Glomerular endothelial cell (primary cell): ENCODE results near the gene RBM28. TPM values are rescaled to one million over a fixed set of nuclear protein-coding genes. Genes with fewer than 3 reads are reported as not detected.

Experiments
- DNase-seq: peaks from one replicate; pipeline ENCODE4 v3.0.0-alpha.2; 2011; ENCODE audit warnings: low read depth, low spot score; ENCODE audit errors: extremely low read depth
- total RNA-seq: library from RNA; depleted of rRNA; stranded (reverse); fragments of >200 nt; gene quantifications from 2 replicates; pipeline ENCODE4 v1.2.3, GENCODE V29; 2015

RBM28 gene
- total RNA-seq = 18.9 and 24.1 TPM in 2 replicates

GRCh38 chr7:128343554-128344430 lies at the start of gene RBM28:
RBM28 (minus strand) TSS chr7:128343908; CDS start chr7:128343793, 115 bp downstream.
- DNase-seq = peak; percentile 81

GRCh38 chr7:128392446-128393327 lies 49.0 kb upstream of the RBM28 start:
- DNase-seq = no peak

- no peak for DNase-seq
Observed at GRCh38 chr7:128391805-128392204, 48.1 kb upstream of the RBM28 start.

- DNase-seq = no peak
Observed at GRCh38 chr7:128390871-128391565, 47.3 kb upstream of the RBM28 start.

- DNase-seq = no peak
Observed at GRCh38 chr7:128389618-128390329, 46.1 kb upstream of the RBM28 start.

- DNase-seq = no peak
Observed at GRCh38 chr7:128389085-128389617, 45.4 kb upstream of the RBM28 start.

- no peak for DNase-seq
Observed at GRCh38 chr7:128388145-128388485, 44.4 kb upstream of the RBM28 start.

- no peak for DNase-seq
Observed at GRCh38 chr7:128387216-128388144, 43.8 kb upstream of the RBM28 start.

- DNase-seq = no peak
Observed at GRCh38 chr7:128385988-128386925, 42.5 kb upstream of the RBM28 start.

GRCh38 chr7:128384726-128385125 lies 41.0 kb upstream of the RBM28 start:
- DNase-seq = no peak

- no peak for DNase-seq
Observed at GRCh38 chr7:128383776-128384175, 40.1 kb upstream of the RBM28 start.

GRCh38 chr7:128381161-128381821 lies 37.6 kb upstream of the RBM28 start:
- DNase-seq = no peak

- no peak for DNase-seq
Observed at GRCh38 chr7:128380483-128381106, 36.9 kb upstream of the RBM28 start.

GRCh38 chr7:128379900-128380479 lies 36.3 kb upstream of the RBM28 start:
- DNase-seq = no peak

GRCh38 chr7:128378637-128379036 lies 34.9 kb upstream of the RBM28 start:
- no peak for DNase-seq

- DNase-seq = no peak
Observed at GRCh38 chr7:128376077-128376476, 32.4 kb upstream of the RBM28 start.

- DNase-seq = no peak
Observed at GRCh38 chr7:128374041-128374440, 30.3 kb upstream of the RBM28 start.
